ENCODE data around the gene FMNL2. TPM values are rescaled to one million over a fixed set of nuclear protein-coding genes. Genes with fewer than 3 reads are reported as not detected.
"Not testable (repeated sequence)": the region's sequence is repeated elsewhere in the genome, so short reads cannot be mapped to it uniquely, and the experiment has no call there.

FMNL2 gene
- total RNA-seq (2014; rRNA removed; shearing (Covaris generic)): 1.7 and 1.9 TPM in 2 replicates

DNA sequence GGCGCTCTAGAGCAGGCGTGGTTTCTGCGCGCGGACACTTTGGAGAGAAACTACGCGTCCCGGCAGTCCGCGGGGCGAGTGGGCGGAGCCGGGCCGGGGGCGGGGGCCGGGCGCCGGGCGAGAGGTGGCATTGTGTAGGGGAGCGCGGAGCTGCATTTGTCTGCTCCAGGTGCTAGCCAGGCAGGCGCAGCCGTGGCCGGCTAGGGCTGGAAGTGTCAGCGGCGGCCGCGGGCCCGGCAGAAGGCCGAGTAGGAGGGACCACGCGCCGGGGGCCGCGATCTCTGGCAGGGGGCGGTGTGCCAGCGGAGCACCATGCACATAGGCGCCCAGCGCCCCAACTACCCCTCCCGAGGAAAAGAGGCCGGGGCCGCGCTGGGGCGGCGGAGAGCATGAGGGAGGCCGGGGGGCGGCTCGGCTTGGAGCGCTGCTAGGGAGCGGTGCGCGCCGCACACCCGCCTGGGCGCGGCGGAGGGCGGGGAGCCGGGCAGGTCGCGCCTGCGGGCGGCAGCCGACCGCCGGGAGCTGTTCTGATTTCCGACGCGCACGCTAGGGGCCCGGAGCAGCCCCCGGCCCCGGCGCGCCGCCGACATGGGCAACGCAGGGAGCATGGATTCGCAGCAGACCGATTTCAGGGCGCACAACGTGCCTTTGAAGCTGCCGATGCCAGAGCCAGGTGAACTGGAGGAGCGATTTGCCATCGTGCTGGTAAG, at the start of gene FMNL2:
FMNL2 (plus strand) TSS at position 159 of the 710 bp plus-strand sequence.
- DNase-seq (ENCODE audit: low spot score): peak; percentile 45

DNA sequence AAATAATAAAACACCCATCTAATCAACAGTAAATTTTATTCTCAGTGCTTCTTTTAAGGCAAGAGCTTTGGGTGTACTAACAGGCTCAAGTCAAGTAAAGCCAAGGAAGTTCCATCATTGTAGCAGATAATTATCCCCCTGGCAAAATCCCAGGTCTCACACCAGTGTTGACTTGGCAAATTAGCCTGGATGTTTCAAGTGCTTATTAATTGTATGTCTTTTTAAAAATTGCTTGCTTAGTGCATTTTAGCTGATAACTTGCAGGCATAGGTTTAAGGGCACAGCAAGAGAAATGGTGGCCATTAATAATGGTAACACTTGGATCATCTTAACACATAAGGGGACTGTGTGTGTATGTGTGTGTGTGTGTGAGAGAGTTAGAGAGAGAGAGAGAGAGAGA, 42.0 kb upstream of the FMNL2 start:
- no peak for DNase-seq (ENCODE audit: low spot score)

DNA sequence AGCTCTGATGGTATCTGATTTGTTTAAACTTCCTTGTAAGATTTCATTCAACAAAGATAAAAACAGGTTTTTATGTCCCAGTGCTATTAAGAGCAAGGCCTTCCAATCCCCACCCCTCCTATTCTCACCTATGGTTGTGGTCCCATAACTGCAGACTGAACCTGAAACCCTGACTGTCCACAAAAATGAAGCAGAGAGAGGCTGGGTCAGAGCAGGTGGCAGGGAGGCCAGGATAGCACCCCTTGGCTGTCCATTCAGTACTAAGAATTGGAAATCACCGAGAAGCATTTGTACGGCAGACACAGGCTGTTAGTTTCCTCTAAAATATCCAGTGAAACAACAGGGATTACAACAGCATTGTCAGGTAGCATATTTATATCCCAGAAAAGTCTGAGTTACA, 37.3 kb upstream of the FMNL2 start:
- no peak for DNase-seq (ENCODE audit: low spot score)

DNA sequence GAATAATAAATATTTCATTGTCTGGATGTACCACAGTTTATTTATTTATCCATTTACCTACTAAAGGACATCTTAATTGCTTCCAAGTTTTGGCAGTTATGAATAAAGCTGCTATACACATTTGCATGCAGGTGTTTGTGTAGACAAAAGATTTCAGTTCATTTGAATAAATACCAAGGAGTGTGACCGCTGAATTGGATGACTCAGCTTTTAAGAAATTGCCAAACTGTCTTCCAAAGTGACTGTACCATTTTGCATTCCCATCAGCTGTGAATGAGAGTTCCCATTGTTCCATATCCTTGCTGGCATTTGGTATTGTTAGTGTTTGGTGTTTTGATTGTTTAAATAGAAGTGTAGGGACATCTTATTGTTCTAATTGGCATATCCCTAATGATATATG, 36.2 kb upstream of the FMNL2 start:
- no peak for DNase-seq (ENCODE audit: low spot score)

DNA sequence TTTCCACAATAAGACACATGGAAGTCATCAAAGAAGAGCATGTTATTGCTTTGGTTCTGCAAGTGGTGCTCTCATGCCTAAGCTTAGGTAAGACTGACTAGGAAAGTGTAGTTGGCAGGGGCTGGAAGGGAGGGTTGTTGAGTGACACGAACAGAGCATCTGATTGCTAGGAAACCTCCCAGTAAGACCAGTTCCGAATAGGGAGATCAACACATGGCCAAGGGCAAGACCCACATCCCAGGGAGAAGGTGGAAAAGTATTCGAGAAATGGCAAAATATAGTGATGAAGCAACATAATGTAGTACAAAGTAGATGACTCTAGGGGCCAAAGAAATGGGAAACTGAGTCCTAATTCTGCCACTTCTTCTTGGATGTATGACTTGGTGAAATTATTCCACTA, 33.8 kb upstream of the FMNL2 start:
- no peak for DNase-seq (ENCODE audit: low spot score)

DNA sequence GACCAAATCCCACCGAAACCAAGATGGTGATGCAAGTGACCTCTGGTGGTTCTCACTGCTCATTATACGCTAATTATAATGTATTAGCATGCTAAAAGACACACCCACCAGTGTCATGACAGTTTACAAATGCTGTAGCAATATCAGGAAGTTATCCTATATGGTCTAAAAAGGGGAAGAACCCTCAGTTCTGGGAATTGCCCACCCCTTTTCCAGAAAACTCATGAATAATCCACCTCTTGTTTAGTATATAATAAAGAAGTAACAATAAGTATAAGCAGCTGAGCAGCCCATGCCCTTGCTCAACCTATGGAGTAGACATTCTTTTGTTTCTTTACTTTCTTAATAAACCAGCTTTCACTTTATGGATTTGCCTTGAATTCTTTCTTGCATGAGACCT, 31.0 kb upstream of the FMNL2 start:
- DNase-seq (ENCODE audit: low spot score): no peak

DNA sequence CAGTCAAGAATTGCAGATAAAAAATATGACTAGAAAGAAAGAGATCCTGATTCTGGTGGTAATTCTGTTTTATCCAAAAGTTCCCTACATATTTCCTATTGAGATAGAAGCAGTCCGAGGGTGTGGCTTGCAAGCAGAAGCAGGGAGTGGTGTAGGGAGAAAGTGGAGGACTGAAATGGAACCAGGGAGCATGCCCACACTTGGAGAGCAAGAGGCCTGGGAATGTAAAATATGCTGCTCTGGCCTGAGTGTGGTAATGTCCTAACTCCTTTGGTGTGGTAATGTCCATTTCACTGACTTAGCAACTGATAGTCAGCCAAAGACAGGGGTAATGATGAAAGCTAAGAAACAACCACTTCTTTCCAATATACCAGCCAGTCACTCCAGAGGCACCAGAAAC, 30.1 kb upstream of the FMNL2 start:
- no peak for DNase-seq (ENCODE audit: low spot score)

DNA sequence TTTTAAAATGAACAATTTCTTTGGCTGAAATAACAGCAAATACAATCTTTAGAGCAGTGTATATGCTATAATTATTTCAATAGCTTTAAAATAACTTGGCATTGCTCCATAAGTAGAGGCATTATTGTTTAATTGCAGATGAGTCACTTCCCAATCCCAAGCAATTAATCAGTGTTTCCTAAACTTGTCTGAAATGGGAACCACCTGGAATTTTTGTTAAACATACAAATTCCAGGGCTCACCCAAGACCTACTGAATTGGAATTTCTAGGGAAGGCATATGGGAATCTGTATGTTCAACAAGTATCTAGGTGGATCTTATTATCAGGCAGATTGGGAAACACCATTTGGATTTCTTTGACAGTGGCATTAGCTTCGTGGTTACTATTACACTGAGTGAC, 27.1 kb upstream of the FMNL2 start:
- DNase-seq (ENCODE audit: low spot score): no peak

DNA sequence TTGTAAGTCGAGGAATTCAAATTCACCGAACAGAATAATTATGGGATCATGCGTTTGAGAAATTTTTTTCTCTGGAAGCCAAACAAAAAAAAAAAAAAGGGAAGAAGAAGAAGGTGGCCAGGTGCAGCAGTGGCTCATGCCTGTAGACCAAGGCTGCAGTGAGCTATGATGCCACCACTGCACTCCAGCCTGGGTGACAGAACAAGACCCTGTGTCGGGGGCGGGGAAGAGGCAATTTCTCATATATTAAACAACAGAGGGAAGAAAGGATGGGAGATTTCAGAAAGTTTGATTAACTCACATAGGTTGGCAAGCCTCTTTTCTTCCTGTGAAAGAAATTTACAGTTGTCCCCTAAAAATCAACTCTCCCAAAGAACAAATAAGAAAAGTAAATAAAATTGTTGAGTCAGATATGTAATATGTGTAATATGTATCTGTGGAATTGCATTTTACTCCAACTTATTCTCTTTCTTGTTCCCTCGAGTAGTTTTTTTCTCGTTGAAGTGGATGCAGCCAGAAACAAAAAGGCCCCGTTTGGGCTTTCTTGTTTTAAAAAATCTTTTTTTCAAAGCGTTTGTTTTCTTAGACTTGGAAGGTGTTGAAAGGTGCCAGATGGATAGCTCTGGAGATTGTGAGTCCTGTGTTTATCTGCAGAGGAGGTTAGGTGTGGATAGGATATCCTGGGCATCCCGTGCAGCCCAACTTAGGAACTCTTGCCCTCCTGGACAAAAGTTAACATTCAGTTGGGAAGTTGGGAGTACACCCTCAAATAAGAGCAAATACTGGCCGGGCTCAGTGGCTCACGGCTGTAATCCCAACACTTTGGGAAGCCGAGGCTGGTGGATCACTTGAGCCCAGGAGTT, 25.4 kb upstream of the FMNL2 start:
- no peak for DNase-seq (ENCODE audit: low spot score)

DNA sequence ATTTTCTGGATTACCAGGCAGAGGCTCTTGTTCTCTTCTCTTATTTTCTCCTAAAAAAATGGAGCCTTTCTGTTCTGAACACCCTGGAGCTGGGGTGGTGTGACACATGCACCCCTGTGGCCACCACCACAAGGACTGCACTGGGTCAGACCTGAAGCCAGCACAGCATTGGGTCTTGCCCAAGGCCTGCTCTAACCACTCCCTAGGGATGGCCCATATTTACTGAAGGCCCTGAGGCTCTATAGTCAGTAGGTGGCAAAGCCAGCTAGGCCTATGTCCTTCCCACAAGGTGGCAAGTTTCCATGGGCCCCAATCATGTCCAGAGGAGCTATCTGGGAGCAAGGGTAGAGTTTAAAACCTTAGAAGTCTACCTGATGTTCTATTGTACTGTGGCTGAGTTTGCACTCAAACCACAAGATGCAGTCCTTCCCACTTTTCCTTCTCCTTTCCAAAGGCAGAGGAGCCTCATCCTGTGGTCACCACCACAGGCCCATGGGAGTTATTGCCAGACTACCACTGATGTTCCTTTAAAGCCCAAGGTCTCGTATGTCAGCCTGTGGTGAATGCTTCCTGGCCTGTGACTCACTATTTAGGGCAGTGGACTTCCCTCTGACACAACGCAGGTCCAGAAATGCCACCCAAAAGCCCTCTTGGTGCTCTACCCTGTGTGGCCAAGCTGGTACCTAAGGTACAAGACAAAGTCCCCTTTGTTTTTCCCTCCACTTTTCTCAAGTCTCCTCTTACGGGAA, 15.0 kb upstream of the FMNL2 start:
- no peak for DNase-seq (ENCODE audit: low spot score)

DNA sequence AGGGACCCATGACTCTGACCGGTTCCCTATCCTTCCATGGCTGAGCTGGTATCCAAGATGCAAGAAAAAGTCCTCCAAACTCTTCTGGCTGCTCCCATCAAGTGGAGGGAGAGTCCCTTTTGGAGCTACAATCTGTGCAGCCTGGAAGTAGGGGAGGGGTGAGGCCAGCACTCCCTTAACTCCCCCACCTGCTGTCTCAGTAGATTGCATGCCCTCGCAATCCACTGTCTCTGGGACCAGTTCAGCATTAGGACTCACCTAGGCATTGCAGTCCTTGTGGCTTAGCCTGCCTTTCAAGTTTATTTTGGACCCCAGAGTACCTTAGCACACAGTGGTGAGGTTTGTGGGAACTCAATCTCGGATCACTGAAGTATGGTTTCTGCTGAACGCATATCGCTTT, 14.2 kb upstream of the FMNL2 start:
- no peak for DNase-seq (ENCODE audit: low spot score)

DNA sequence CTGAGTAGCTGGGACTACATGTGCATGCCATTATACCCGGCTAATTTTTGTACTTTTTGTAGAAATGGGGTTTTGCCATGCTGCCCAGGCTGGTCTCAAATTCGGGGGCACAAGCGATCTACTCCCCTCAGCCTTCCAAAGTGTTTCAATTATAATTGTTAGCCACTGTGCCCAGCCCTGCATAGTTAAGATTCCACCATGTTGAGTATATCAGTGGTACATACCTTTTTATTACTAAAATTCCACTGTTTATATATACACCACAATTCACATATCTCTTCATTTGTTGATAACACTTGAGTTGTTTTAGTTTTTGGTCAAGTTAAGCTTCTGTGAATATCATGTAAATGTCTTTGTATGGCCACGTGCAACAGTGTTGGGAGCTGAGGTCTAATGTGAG, 12.8 kb upstream of the FMNL2 start:
- DNase-seq (ENCODE audit: low spot score): no peak

DNA sequence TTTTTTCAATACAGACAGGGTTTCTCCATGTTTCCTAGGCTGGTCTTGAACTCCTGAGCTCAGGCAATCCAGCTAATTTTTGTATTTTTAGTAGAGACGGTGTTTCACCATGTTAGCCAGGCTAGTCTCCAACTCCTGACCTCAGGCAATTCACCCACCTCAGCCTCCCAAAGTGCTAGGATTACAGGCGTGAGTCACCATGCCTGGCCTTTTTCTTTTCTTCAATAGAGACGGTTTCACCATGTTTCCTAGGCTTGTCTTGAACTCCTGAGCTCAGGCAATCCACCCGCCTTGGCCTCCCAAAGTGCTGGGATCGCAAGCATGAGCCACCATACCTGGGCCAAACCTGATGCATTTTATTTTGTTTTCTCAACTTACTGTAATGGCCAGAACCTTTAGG, 9.8 kb upstream of the FMNL2 start:
- not testable (repeated sequence) for DNase-seq (ENCODE audit: low spot score)

DNA sequence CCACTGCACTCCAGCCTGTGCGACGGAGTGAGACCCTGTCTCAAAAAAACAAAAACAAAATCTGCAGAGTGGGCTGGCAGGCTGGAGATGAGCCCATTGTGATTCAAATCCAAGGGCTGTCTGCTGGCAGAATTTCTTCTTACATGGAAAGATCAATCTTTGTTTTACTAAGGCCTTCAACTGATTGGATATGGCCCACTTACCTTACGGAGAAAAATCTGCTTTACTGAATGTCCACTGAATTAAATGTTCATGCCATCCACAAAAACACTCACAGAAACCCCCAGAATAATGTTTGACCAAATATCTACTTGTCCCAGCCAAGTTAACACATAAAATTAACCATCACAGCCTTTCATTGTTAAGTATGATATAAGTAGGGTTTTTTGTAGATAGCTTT, 8.3 kb upstream of the FMNL2 start:
- DNase-seq (ENCODE audit: low spot score): no peak

DNA sequence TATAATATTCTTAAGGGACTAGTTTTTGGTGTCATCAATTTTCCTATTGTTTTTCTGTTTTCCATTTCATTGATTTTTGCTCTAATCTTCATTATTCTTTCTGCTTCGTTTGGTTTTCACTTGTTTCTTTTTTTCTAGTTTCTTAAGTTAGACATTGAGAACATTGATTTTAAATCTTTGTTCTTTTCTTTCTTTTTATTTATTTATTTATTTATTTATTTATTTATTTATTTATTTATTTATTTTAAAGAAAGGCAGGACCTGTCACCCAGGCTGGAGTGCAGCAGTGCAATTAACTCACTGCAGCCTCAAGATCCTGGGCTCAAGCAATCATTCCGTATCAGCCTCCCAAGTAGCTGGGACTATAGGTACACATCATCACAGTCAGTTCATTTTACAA, 7.0 kb upstream of the FMNL2 start:
- DNase-seq (ENCODE audit: low spot score): no peak

DNA sequence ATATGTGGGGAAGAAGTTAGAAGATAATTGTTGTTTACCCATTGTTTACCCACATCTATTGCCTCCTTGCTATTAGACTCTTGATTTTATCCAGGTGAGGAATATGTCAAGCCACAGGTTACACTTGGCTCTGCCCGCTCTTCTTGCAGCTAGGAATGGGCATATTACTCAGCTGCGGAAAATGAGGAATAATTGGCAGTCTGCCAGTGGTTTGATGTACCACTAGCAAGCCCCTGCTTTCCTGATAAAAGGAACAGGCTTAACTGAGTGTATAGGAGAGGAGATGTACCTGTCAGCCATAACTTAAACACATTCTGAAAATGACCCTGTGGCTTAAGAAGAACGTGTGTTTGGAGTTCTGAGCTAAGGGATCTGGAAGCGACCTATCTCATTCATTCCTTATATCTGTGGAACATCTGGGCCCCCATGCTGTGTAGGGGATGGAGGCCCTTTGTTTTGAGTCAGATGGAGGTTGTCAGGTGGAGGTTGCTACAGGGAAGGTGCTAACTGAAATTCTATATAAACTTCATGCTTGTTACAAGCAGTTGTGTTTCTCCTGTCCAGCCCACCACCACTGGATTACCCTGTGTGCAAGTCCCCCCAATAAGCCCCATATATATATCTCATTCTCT, 4.6 kb upstream of the FMNL2 start:
- no peak for DNase-seq (ENCODE audit: low spot score)

DNA sequence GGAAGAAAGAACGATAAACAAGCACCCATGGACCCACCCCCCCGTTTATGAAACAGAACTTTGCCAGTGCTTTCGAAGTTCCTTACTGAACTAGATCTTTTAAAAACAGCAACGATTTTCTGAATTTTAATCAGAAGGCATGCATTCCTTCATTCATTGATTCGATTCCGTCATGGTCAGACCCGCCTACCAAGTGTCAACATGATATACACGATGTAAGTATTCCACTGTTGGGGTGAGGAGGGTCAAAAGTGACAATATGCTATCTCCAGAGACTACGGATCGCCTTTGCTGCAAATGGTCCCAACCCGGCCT, 316 bp upstream of the FMNL2 start:
- DNase-seq (ENCODE audit: low spot score): no peak

DNA sequence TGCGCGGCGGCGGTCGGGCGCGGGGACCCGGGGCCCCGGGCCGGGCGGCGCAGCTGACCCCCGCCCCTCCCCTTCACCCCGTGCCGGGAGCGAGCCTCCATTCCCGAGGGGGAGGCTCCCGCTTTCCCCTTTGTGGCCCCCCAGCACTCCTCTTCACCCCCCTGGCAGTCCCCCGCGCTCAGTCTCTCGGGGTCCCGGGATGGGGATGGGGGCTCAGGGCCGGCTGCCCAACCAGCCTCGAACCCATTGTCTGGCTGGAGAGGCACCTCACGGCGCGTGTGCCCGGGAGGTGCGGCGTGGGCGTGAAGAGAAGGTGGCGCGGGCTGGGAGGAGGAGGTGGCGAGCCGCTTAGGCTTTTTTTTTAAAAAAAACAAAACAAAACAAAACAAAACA, 748 bp downstream of the FMNL2 start:
- DNase-seq (ENCODE audit: low spot score): no peak

DNA sequence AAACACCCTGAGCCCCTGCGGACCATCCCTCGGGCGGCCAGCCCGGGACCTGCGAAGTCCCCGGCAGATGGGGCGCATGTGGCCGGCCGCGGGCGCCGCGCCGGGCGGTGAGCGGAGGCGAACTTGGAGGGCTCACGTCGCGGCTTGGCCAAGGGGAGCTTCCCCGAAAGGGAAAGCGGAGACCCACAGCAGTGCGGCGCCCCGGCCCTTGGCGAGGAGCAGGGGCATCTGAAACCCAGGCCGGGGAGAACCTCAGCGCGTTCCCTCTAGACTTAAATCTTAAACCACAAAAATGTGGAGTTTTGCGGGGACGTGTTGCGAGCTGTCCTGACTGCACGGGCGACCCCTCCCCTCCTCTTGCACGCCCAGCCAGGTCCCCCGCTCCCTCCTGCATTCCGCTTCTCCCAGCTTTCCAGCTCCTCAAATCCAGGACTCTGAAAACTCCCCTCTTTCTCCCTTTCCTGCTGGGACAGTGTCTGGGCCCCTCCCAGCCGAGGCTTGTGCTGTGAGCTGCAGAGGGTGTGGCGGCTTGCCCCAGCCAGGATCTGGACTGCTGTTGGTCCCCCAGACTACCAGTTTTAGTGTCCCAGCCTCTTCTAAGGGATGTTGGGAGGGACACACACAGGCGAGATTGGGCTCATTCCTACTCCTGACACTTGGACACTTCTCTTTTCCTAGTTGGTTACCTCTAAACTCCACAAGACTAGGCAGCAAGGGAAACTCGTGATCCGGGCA, 1.3 kb downstream of the FMNL2 start:
- DNase-seq (ENCODE audit: low spot score): no peak

DNA sequence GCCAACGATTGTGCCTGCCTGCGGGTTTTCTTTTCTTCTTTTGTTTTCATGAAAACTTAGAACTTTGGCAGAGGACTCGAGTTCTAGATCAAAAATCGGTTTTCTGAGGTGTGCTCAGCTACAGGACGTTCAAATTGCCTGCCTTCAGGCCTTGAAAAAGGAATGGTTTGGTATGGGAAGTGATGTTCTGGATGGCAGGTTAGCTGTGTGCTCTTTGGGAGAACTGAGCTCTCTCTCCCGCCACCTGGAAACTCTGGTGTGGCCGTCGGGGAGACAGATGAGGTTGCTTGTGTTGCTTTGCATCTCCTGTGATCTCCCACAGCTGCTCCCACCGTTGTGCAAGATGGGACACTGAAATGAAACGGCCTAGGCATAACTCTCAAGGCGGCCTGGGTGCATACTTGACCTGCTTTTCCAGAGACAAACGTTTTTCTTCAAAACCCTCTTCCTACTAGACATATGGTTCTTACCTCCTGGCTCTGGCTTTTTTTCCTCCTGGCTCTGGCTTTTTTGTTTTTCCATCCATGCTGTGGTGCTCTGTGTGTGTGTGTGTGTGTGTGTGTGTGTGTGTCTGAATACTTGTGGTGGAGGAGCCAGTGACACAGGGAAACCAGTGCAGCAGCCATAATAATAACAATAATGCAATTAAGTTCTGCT, 2.0 kb downstream of the FMNL2 start:
- no peak for DNase-seq (ENCODE audit: low spot score)

DNA sequence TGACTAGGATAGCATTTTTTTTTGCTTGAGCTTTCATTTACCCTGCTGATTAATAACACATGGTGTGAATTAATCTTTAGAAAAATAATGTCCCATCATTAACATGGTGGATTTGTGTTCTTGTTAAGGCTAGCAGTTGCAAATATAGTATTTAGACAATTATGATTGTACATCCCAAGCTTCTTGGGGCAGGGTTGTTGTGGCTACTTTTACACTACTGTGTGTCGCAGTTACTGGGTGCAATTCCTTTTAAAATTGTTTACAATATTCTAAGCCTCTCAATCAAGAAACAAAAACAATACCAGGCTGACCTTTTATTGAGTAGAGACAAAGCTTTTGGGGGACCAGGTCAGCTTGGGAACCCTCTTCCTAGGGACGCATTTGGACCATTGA, 2.5 kb downstream of the FMNL2 start:
- no peak for DNase-seq (ENCODE audit: low spot score)

All from HT-29 (cell line).